Adrenal gland (tissue), 12 donors: ENCODE measurements around the gene MSMO1. TPM values are rescaled to one million over a fixed set of nuclear protein-coding genes. Genes with fewer than 3 reads are reported as not detected.

Source experiments
- DNase-seq, 7 donors: peaks; one replicate each; pipeline ENCODE4 v3.0.0-alpha.2; 2019 to 2020
- H3K27ac ChIP-seq, 5 donors: fragments of 200-600 bp; sonication (generic) in 4 of 5; 1 replicate in 3 of 5; 2 replicates in 2 of 5; pipeline versions ENCODE4 v1.5.1 to v1.8.0; 2016 to 2020; ENCODE audit warnings: mild to moderate bottlenecking in 1 of 5
- H3K27me3 ChIP-seq: fragments of 200-600 bp; 2 replicates; pipeline ENCODE4 v1.8.0; 2021
- H3K36me3 ChIP-seq, 2 donors: fragments of 200-600 bp; replicated peaks in 1 of 2; 1 replicate in 1 of 2; 2 replicates in 1 of 2; pipeline versions ENCODE4 v1.5.1 to v1.8.0; 2018 to 2022
- H3K4me1 ChIP-seq, 2 donors: fragments of 200-600 bp; replicated peaks in 1 of 2; 1 replicate in 1 of 2; 2 replicates in 1 of 2; pipeline versions ENCODE4 v1.5.1 to v1.8.0; 2018 to 2021
- H3K4me3 ChIP-seq, 4 donors: fragments of 200-600 bp; sonication (generic) in 3 of 4; one replicate each; pipeline ENCODE4 v1.5.1; 2016 to 2018
- H3K9me3 ChIP-seq, 3 donors: fragments of 200-600 bp; sonication (generic) in 1 of 3; replicated peaks in 1 of 3; 1 replicate in 2 of 3; 2 replicates in 1 of 3; pipeline versions ENCODE4 v1.5.1 to v1.8.0; 2016 to 2021
- CTCF ChIP-seq, 6 experiments: fragments of 450-650 bp in 4 of 6; fragments of 200-600 bp in 2 of 6; sonication (generic) in 1 of 6; IDR thresholded peaks; 1 replicate in 5 of 6; 2 replicates in 1 of 6; pipeline versions ENCODE4 v1.5.1 to v1.8.0; 2016 to 2021; ENCODE audit warnings: antibody characterized with exemption in 6 of 6, mild to moderate bottlenecking in 2 of 6, moderate library complexity in 1 of 6
- POLR2A ChIP-seq, 2 donors: fragments of 450-650 bp; IDR thresholded peaks; one replicate each; pipeline ENCODE4 v1.6.1; 2017; ENCODE audit warnings: antibody characterized with exemption in 2 of 2, mild to moderate bottlenecking in 2 of 2, moderate library complexity in 1 of 2
- WGBS, 4 donors: extraction: QIAGEN DNeasy Blood & Tissue Kit in 2 of 4; methylation state at CpG; one replicate each; pipeline versions ENCODE4 v1.1.5 to v1.1.7; 2013 to 2017; 5-methylcytosine and 5-hydroxymethylcytosine counted together
- intact Hi-C, 2 donors: fragments of 100-400 bp; cut with DNase I; formaldehyde crosslinking; loops; one replicate each; pipeline versions ENCODE4 v1.14.1 to v1.15.0; 2022 to 2023
- polyA plus RNA-seq, 3 donors: library from polyadenylated mRNA; stranded (reverse); fragments of 200-250 nt in 2 of 3; fragments of 350-450 nt in 1 of 3; fragmentation: Illumina TruSeq in 1 of 3; extraction: RNeasy Lipid Tissue Mini Kit (QIAGEN cat#74804) in 1 of 3; gene quantifications; one replicate each; pipeline ENCODE4 v1.2.3, GENCODE V29; 2013 to 2014
- total RNA-seq, 9 donors: library from RNA; depleted of rRNA in 4 of 9; stranded (reverse); fragments of >200 nt in 4 of 9; fragments of 120-200 nt in 1 of 9; fragmentation: NEBNext Ultra II Directional in 1 of 9; extraction: Animal tissue kit (Norgen Biotek cat#: 25700) in 1 of 9; gene quantifications; one replicate each; pipeline versions ENCODE4 v1.1.0 to v1.2.4, GENCODE V29; 2013 to 2023
- donor health status: healthy with polysubstance abuse.
- donor health status: Bipolar disorder and iron deficiency.
- donor health status: DM: yes; HTN: yes; CAD: no.
- donor health status: DM: no; HTN: no; CAD: no.
- donor health status: DM: no; HTN: no; CAD: no.
- donor health status: DM: yes; HTN: yes; CAD: no.

Gene MSMO1
- total and polyA plus RNA-seq, 12 donors, result 9.3 to 2,076 (median 56.6) TPM

DNA sequence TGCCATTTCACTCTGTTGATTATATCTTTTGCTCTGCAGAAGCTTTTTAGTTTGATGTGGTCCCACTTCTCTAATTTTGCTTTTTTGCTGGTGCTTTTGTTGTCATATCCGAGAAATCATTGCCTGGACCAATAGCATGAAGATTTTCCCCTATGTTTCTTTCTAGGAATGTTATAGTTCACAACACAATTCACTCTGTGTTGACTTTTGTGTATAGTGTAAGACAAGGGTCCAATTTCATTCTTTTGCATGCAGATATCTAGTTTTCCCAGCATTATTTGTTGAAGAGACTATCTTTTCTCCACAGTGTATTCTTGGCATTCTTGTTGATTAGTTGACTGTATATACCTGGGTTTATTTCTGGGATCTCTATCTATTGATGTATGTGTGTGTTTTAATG is 43.1 kb downstream of the MSMO1 start:
- TF ChIP-seq POLR2A (IDR thresholded peaks at IDR 0.05), result no peak
- TF ChIP-seq CTCF (IDR thresholded peaks at IDR 0.05), result no peak
- intact Hi-C loops, result no loop called here
- Histone ChIP-seq H3K36me3 (no peaks in the 10 kb centered on the region), H3K4me3 (no peak overlapping the region), H3K27me3 (no peaks in the 10 kb centered on the region), H3K9me3 (no peaks in the 10 kb centered on the region), H3K27ac (no peak overlapping the region), H3K4me1 (no peaks in the 10 kb centered on the region)
- DNase-seq, result no peak
- 85 to 89% (median 86%) methylated on average over 1 of the region's 1 CpG for WGBS, 4 donors

- Histone ChIP-seq H3K27me3 (no peaks in the 10 kb centered on the region), H3K36me3 (no peaks in the 10 kb centered on the region), H3K4me3 (no peak overlapping the region), H3K4me1 (no peaks in the 10 kb centered on the region), H3K27ac (no peak overlapping the region), H3K9me3 (no peaks in the 10 kb centered on the region)
- intact Hi-C loops, result no loop called here
- DNase-seq, result no peak
- WGBS, 4 donors, result 72 to 91% (median 84%) methylated on average over 2 of the region's 2 CpGs
- TF ChIP-seq CTCF (IDR thresholded peaks at IDR 0.05) (no peak), POLR2A (IDR thresholded peaks at IDR 0.05) (no peak)
Measured at GRCh38 chr4:165375465-165375864, 48.0 kb downstream of the MSMO1 start.

DNA sequence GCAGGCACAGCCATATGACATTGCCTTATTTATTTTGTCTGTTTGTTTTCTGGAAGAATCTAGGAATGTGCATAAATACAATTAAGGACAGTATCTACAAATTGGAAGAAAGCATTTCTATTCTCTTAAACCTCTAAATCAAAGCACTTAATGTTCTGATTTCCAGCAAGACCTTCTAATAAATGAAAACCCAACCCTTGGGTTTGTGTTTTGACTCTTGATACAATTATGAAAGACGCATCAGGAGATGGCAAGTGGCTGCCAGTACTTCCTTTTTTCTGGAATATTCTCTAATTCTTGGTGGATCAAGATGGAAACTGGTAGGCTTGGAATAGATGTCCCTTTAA is 50.9 kb downstream of the MSMO1 start:
- WGBS, 4 donors, result 24 to 43% (median 37%) methylated on average over 1 of the region's 1 CpG
- intact Hi-C loops, result no loop called here
- Histone ChIP-seq H3K4me3 (peak overlapping the region in 2 of 4 donors; percentile 40 to 77), H3K27ac (peak overlapping the region in 3 of 5 donors; percentile 69 to 85 (median 75)), H3K27me3 (no peaks in the 10 kb centered on the region), H3K9me3 (no peaks in the 10 kb centered on the region), H3K4me1 (no peaks in the 10 kb centered on the region), H3K36me3 (no peaks in the 10 kb centered on the region)
- no peak for TF ChIP-seq POLR2A (IDR thresholded peaks at IDR 0.05)
- no peak for TF ChIP-seq CTCF (IDR thresholded peaks at IDR 0.05)
- no peak for DNase-seq

DNA sequence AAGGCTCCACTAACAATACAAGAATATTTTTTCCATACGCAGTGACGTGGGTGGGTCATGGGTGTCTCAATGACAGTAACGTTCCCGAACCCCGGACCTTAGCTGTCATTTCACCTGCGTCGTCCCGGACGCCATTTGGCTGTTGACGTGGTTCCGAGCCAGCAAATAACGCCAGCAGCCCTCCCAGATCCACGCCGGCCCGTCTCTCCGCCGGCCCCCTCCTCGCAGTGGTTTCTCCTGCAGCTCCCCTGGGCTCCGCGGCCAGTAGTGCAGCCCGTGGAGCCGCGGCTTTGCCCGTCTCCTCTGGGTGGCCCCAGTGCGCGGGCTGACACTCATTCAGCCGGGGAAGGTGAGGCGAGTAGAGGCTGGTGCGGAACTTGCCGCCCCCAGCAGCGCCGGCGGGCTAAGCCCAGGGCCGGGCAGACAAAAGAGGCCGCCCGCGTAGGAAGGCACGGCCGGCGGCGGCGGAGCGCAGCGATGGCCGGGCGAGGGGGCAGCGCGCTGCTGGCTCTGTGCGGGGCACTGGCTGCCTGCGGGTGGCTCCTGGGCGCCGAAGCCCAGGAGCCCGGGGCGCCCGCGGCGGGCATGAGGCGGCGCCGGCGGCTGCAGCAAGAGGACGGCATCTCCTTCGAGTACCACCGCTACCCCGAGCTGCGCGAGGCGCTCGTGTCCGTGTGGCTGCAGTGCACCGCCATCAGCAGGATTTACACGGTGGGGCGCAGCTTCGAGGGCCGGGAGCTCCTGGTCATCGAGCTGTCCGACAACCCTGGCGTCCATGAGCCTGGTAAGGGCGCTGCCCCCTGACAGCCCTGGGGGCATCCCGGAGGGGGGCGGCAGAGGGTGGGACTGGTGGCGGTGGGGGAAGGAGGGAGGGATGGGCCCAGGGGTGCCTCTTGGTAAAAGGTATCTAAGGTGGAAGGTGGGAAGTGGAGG is 51.5 kb downstream of the MSMO1 start, which contains the start of gene CPE:
CPE (plus strand) TSS at position 264 of the 933 bp plus-strand sequence; CDS start at position 478, 214 bp downstream.
- Histone ChIP-seq H3K4me3 (peak within 1 kb of the TSS; percentile 27 to 77 (median 34)), H3K4me1 (peaks cover 0 to under 1% of the 10 kb centered on the region in 2 donors), H3K9me3 (no peaks in the 10 kb centered on the region), H3K36me3 (no peaks in the 10 kb centered on the region), H3K27me3 (no peaks in the 10 kb centered on the region), H3K27ac (peak within 1 kb of the TSS in 3 of 5 donors; percentile 69 to 85 (median 75))
- intact Hi-C loops, result no loop called here
- peak; percentile 75 to 92 (median 83) for DNase-seq
- 1 to 16% (median 1%) methylated on average over 2 to 82 of the region's 82 CpGs for WGBS, 4 donors
- TF ChIP-seq CTCF (IDR thresholded peaks at IDR 0.05), result peak; percentile 20 to 79 (median 71)
- TF ChIP-seq POLR2A (IDR thresholded peaks at IDR 0.05), result peak; percentile 84 to 91
